Measurements from ENCODE around the gene ENOX1. TPM values are rescaled to one million over a fixed set of nuclear protein-coding genes. Genes with fewer than 3 reads are reported as not detected.

The ENOX1 gene
- total RNA-seq, 1 donor = 7.4 TPM

DNA sequence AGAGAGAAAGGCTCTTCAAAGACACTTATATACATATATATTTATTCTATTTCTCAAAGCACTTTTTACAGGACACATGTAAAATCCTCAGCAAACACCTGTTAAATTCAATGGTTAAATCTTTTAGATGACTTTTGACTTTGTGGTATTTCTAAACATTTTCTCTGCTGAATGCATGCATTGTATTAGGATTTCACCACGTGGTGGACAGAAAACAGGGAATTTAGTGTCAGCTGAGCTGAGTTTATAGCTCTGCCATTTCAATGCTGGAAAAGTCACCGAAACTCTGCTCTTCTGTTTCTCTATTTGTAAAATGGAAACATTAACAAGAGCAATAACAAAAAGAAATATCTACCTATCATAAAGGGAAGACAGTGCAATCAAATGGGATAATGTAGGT lies 375.6 kb downstream of the ENOX1 start:
- DNase-seq (ENCODE audit: low read depth) = no peak
- no peak overlapping the region for H3K4me3 ChIP-seq (ENCODE audit: low read depth, low read length)
- TF ChIP-seq, protein P1, sequence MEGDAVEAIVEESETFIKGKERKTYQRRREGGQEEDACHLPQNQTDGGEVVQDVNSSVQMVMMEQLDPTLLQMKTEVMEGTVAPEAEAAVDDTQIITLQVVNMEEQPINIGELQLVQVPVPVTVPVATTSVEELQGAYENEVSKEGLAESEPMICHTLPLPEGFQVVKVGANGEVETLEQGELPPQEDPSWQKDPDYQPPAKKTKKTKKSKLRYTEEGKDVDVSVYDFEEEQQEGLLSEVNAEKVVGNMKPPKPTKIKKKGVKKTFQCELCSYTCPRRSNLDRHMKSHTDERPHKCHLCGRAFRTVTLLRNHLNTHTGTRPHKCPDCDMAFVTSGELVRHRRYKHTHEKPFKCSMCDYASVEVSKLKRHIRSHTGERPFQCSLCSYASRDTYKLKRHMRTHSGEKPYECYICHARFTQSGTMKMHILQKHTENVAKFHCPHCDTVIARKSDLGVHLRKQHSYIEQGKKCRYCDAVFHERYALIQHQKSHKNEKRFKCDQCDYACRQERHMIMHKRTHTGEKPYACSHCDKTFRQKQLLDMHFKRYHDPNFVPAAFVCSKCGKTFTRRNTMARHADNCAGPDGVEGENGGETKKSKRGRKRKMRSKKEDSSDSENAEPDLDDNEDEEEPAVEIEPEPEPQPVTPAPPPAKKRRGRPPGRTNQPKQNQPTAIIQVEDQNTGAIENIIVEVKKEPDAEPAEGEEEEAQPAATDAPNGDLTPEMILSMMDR (IDR thresholded peaks at IDR 0.05; ENCODE audit: insufficient read depth, low read length) = no peak

DNA sequence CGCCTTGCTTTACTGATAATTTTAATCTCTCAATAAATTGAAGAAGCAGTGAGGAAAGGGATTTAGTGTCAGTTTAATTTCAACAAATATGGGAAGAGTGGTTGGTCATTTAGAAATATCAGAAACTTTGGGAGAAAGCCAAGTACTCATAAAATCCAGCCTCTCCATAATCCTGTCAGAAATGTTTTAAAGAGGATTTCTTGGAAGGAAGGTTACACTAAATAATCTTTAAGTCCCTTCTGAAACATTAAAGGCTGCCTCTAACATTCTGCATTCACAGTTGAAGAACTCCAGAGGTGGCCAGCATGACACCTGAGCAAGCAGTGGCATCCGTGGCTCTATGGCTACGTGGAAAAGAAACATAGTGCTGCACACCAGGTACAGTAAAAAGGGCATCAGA lies 378.5 kb downstream of the ENOX1 start:
- no peak for DNase-seq (ENCODE audit: low read depth)

DNA sequence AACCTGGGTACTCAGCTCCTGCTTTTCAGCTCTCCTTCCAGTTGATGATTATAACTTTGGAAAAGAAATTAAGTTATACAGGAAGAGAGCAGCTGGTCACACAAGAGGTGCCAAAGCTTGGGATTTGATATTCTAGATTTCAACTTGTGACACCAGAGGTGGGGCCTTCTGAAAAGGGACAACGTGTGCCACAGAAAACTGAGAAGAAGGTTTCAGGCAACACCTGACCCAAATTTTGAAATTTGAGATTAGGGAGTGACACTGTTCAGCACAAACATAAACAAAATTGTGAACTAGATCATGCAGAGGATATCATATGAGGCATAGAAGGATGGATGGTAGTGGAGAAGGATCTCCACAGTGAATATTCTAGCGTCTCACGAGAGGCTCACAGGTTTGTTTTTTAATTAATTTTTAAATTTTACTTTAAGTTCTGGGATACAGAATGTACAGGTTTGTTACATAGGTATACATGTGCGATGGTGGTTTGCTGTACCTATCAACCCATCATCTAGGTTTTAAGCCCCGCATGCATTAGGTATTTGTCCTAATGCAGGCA lies 379.7 kb downstream of the ENOX1 start:
- DNase-seq (ENCODE audit: low read depth) = no peak
- TF ChIP-seq, protein P1 (IDR thresholded peaks at IDR 0.05; ENCODE audit: insufficient read depth, low read length) = no peak
- H3K4me3 ChIP-seq (ENCODE audit: low read depth, low read length) = no peak overlapping the region

More for the DNA sequence above, 378.5 kb downstream of the ENOX1 start:
- TF ChIP-seq, protein P1 (IDR thresholded peaks at IDR 0.05; ENCODE audit: insufficient read depth, low read length) = no peak
- H3K4me3 ChIP-seq (ENCODE audit: low read depth, low read length) = no peak overlapping the region

DNA sequence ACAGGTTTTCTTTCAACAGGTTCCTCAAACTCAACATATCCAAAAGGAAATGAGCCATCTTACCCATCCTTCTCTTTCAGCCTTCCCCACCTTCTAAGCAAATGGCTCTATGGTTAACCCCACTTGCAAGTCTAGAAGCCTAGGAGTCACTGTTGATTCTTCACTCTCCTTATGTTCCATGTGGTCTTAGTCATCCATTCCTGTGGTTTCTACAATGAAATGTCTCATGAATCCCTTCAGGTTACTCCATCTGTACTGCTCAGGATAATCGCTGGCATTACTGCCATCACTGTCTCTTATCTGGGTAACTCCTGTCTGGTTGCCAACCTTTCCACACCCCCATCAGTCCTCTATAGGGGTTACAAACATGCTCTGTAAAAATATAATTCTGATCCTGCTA lies 381.3 kb downstream of the ENOX1 start:
- peak; percentile 72 for DNase-seq (ENCODE audit: low read depth)
- H3K4me3 ChIP-seq (ENCODE audit: low read depth, low read length) = no peak overlapping the region
- TF ChIP-seq, protein P1 (IDR thresholded peaks at IDR 0.05; ENCODE audit: insufficient read depth, low read length) = no peak

DNA sequence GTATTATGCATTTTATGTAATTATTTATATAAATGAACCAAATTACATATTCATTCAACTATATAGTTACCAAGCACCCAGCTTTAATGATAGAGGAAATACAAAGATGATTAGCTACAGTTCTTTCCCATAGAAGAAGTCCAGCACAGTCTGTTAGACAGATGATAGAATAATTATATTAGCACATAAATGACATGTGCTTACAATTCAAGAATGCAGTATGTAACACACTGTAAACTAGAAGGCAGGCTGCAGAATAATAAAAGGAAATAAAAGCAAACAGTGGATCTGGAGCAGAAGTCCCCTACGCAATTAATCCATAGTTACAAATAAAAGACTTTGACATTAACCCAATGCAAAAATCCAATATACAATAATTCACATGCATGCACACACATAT lies 384.4 kb downstream of the ENOX1 start:
- no peak overlapping the region for H3K4me3 ChIP-seq (ENCODE audit: low read depth, low read length)
- DNase-seq (ENCODE audit: low read depth) = no peak
- TF ChIP-seq, protein P1 (IDR thresholded peaks at IDR 0.05; ENCODE audit: insufficient read depth, low read length) = no peak

DNA sequence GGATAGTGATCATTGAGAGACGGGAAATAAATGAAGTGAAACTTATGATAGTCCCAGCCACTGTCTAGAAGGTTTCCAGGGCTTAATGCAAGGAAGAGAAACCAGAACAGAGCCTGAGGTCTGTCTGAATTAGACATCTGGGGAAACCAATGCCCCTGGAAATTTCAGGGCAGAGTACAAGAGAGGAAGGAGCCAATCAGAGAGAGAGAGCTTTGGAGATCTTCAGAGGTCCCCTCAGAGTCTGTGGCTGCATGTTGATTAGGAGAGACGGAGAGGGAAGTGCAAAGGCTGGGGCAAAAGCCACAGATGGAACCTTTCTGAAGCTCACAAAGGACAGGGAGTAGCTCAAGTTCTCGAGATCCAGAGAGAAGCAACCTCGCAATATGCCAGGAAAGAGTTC lies 385.4 kb downstream of the ENOX1 start:
- TF ChIP-seq, protein P1 (IDR thresholded peaks at IDR 0.05; ENCODE audit: insufficient read depth, low read length) = no peak
- no peak overlapping the region for H3K4me3 ChIP-seq (ENCODE audit: low read depth, low read length)

DNA sequence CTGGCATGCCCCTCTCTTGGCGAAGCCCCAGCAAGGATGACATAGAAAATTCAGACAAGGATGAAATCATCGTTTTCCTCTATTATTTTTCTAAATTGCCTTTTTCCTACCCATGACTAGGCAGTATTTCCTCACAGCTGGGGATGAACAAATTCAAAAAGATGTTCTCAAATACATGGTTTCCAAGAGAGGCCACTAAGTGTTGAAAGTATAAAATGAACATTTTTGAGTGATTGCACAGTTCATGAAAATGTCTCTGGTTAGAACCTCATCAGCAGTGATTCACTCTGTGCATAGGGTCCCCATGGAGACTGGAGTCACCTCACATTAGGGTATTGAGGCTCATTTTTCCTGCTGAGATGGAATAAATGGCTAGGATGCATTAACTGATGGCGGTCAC lies 389.7 kb downstream of the ENOX1 start:
- TF ChIP-seq, protein P1 (IDR thresholded peaks at IDR 0.05; ENCODE audit: insufficient read depth, low read length) = no peak
- peak; percentile 41 for DNase-seq (ENCODE audit: low read depth)
- H3K4me3 ChIP-seq (ENCODE audit: low read depth, low read length) = no peak overlapping the region

More for the DNA sequence above, 385.4 kb downstream of the ENOX1 start:
- DNase-seq (ENCODE audit: low read depth) = no peak
